Dedifferentiated amniotic fluid mesenchymal stem cell (primary cell): ENCODE results near the gene NKX6-2.
"Not testable (repeated sequence)": the region's sequence is repeated elsewhere in the genome, so short reads cannot be mapped to it uniquely, and the experiment has no call there.

Source experiments
- DNase-seq: peaks from one replicate; pipeline ENCODE4 v3.0.0-alpha.2; 2016; ENCODE audit errors: extremely low spot score

NKX6-2 gene

DNA sequence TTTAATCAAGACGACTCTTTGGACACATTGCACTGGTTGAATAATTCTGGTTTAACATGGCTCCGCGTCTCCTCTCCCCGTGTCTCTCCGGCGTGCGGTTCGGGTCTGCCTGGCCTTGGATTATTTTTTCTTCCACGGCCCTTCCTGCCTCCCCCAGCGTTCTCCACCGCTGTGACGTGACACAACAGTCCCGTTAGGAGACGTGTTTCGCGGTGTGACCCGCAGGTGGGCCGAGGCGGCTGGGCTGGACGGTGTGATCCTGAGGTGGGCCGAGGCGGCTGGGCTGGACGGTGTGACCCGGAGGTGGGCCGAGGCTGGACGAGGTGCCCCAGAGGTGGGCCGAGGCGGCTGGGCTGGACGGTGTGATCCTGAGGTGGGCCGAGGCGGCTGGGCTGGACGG lies 12.0 kb upstream of the NKX6-2 start:
- not testable (repeated sequence) for DNase-seq

DNA sequence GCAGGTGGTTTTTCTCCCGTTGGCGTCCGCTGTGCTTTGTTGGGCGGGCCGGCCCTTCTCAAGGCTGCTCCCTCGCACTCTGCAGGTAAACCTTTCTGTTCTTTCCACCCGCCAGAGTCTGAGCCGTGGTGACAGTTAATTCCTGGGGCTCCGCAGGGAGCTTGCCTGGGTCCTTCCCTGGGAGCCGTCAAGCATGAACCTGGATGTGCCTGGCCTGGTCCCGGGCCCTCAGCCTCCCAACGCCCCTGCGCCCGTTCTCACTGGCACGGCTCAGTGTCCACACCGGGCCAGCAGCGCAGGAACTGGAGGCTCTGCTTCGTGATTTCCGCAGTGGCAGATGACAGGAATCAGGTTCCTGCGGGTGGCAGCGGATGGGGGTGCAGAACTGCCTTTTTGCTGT lies 10.9 kb upstream of the NKX6-2 start:
- DNase-seq: no peak

DNA sequence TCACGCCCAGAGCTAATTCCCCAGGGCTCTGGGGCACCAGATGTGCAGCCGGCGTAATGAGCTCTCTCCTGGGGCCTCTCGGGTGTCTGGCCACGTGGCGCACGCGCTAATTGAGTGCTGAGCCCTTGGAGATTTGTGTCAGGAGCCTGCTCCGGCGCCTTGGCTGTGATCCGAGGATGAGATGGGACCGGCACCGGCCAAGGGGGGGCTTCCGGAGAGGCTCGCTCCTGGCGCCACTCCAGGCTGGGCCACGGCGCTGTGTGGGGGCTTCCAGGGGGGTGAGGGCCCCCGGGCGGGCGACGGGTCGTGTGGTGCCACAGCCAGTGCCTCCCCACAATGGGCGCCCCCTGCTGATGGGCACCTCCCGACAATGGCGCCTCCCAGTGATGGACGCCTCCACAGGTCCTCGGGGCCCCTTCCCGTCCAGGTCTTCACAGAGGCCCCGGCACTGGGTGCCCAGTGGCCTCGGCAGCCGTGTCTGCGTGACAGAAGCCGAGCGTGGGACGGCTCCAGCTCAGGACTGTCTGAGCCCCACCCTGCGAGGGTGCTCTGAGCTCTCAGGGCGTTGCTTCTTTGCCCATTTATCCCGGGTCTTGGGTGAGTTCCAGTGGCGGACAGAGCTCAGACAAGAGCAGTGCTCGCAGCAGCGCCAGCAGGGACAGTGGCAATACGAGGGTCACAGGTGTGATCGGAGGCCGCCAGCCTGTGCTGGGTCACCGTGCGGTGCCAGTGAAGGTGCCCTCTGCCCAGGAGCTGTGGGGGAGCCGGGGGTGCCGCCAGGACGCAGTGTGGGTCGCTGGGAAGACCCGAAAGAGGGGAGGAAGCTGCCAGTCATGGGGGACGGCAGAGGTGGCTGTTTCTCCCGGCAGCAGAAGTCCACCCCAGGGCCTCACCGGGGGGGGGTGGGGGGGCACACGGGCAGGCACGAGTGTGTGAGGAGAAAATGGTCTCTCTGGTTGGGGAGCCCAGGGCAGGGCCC lies 8.2 kb upstream of the NKX6-2 start:
- no peak for DNase-seq

DNA sequence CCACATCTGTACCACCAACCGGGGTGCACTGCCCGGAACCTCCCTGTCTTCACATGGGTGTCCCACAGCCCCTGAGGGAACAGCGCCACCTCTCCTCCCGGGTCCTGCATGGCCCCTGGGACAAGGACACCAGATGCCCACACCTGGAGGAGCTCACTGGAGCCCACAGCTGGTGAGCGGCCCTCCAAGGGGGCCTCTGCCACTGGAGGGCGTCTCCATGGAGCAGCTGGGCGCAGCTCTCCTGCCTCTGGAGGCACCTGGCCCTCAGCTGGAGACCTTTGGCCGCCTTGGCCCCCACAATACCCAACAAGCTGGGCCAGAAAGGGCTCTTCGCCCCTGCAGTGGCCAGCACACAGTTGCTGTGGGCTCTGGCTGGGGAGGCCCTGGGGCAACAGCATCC lies 7.3 kb upstream of the NKX6-2 start:
- DNase-seq: no peak

- DNase-seq: no peak
Measured at GRCh38 chr10:132792796-132793195, 6.8 kb upstream of the NKX6-2 start.

GRCh38 chr10:132792099-132792498 lies 6.2 kb upstream of the NKX6-2 start:
- DNase-seq: not testable (repeated sequence)

- no peak for DNase-seq
Measured at GRCh38 chr10:132790934-132791829, 5.2 kb upstream of the NKX6-2 start.

GRCh38 chr10:132790470-132790869 lies 4.5 kb upstream of the NKX6-2 start:
- DNase-seq: no peak

DNA sequence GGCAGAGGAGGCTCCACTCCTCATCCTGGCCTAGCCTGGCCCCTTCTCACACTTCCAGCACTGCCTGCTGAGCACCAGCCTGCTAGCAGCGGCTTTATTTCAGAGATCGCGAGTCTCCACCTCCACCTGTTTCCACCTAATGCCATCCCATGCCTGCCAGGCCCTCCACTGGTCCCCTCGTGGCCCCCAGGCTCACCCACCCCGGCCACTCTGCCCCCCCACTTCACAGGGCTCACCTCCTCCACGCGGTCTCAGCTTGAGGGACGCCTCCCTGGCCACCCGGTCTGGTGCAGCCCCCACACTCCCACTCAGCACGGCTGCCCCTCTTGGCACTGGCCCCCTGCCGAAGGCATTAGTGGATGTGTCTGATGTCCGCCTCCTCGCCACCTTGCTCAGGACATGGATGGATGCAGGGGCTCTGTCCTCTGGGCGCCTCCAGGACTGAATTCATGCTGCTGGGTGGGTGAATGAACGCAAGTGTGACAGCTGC lies 3.8 kb upstream of the NKX6-2 start:
- no peak for DNase-seq

- DNase-seq: no peak
Measured at GRCh38 chr10:132788831-132789219, 2.9 kb upstream of the NKX6-2 start.

DNA sequence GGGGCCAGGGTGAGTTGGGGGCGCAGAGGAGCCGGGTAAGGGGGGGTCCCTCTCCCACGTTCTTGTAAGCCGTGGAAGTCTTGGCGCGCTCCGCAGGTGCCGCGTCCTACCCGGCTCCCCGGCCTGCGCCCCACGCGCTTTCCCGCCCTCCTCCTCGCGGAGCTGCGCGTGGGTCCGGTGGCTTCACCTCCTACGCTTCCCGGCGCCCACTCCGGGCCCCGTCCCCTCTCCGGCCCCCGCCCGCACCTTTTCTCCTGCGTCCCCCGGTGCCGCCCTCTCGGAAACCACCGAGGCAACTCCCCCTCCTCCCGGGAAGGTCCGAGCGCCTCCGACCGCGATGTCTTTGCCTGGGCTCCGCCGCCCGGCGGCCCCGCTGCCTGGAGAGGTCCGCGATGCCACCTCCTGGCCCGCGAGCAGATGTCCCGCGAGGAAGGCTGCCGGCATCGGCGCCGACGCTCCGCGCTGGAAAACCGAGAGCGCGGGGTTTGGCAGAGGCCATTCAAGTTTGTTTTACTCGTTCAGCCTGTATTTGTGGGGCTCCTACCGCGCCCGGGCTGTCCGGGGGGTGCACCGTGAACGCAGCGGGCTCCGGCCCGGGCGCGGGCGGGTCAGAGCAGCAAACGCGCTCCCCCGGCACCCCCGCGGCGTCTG lies 2.4 kb upstream of the NKX6-2 start:
- no peak for DNase-seq

GRCh38 chr10:132787495-132788179 lies 1.7 kb upstream of the NKX6-2 start:
- DNase-seq: no peak

DNA sequence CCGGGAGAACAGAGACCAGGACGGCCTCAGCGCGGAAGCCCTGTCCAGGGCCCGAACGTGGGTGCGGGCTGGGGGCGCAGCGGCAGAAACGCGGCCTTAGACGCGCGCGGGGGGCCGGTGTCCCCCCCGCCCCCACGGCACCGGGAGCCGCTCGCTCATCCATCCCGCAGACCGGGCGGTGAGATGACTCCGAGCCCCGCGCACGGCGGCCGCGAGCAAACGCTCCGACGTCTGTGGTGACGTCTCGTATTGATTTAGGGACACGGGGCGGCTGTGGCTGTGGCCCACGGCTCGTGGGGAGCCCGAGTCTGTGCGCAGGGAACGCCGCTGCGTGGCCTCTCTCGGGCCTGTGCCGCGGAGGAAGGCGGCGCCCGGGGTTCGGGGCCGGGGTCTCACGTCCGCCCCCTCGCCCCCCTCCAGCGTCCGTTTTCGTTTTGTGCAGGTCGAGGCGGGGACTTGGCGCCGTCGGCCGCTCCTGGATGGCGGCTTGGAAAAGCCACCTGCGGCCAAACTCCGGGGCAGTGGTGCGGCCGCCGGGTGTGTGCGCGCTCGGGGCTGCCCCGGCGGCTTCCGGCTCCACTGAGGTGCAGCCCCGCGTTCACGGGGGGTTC lies 1.0 kb upstream of the NKX6-2 start:
- DNase-seq: no peak

- DNase-seq: no peak
Measured at GRCh38 chr10:132786476-132786883, 533 bp upstream of the NKX6-2 start.

- no peak for DNase-seq
Measured at GRCh38 chr10:132784866-132785722, 853 bp downstream of the NKX6-2 start.

- DNase-seq: no peak
Measured at GRCh38 chr10:132783940-132784865, 1.7 kb downstream of the NKX6-2 start.

DNA sequence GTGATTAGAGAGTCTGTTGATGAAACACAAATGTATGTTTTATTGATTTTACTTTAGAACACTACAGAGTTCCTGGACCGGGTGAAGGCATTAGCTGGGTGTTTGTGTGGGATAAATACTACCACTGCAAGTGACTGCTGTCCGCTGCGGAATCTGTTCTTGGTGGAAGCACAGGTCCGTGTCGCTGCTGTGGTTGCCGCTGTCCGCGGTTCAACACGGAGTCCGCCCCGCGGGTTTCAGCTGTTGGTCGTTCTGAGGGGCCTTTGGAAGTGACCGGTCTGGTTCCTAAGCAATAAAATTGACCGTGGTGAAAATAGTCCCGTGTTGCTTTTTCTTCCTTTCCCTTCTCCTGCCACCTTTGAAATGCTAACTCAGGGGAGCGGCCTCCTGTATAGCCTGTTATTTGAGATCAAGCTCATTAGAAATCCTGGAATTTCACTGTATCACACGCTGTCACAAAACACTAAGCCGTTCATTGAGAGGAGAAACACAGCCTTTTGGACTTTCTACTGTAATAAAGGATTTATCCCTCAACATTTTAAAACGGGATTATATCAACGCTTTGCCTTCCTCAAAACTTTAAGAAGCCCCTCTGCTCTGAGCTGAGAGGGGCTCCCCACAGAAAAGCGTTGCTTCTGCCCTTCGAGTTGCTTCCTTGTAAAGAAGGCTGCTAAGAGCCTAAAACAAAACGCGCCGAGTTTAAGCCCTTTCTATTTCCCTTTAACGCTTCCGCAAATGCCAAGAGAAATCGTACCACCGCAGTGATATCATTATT lies 2.6 kb downstream of the NKX6-2 start:
- no peak for DNase-seq

DNA sequence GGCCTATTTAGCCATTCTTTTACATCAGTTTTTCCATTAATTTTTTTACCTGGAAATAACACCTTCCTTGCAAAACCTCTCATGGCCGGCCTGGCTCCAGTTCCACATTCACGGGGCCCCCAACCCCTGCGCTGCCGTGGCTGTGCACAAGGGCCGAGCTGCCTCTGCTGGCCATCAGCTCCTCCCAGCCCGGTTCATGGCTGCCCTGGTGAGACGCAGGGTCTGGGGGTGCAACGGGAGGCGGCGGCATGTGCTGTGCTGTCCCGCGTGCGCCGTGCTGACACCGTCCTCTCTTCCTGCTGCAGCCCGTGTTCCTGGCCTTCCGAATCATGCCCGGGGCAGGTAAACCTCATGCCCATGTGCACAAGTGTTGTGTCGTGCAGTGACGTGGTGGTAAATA lies 4.4 kb downstream of the NKX6-2 start:
- no peak for DNase-seq
